SW 1271 (cell line): ENCODE data around the gene SAPCD1.

Source experiments
- DNase-seq, 2 experiments: peaks; one replicate each; lab custom pipeline; 2025; lab: John Stamatoyannopoulos, UW

The SAPCD1 gene

DNA sequence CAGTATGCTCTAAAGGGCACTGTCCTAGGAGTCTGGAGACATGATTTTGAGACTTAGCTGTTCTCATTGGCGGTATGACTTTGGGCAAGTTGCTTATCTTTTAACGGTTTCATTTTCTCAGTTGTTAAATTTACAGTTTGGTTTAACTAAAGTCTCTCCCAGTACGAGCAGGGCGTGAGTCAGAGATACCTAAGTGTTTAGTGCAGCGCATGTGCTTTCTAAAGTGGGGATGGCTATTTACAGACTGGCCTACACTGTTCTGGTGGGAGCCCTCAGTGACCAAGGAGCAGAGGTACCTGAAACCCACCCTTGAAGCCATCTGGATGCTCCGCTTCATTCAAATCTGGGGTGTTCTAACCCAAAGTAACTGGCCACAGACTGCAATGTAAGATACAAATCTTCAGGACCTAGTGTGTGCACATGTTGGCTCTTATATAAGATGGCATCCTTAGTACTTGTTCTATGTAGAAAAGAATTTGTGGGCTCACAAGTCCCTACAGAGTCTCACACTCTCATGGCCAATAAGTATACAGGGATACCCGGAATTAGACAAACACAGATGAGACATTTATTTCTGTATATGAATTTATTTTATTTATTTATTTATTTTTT, 11.9 kb upstream of the SAPCD1 start:
- DNase-seq = no peak

DNA sequence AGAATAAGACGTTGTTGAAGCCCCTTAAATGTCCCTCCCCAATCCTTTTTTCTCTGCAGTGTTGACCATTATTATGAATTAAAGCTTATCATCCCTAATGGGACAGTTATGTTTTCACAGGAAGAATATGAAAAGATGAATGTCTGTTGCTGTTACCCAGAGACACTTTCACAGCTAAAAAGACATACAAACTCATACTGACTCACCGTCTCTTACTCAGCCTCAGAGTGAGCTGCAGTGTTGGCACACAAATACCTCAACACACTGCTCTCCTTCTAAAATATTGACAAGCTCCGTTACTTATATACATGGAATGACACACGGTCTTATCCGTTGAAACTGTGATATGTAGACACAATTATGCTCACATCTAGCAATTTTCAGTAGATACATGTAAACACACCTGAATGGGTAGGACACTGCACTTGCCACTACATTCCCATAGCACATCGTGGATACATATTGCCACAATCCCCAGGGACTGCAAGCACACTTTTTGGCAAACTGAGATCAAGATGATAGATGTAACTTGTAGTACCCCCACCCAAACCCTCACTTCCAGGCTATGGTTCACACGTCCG, 9.6 kb upstream of the SAPCD1 start:
- peak in 1 of 2 experiments; percentile 21 for DNase-seq

DNA sequence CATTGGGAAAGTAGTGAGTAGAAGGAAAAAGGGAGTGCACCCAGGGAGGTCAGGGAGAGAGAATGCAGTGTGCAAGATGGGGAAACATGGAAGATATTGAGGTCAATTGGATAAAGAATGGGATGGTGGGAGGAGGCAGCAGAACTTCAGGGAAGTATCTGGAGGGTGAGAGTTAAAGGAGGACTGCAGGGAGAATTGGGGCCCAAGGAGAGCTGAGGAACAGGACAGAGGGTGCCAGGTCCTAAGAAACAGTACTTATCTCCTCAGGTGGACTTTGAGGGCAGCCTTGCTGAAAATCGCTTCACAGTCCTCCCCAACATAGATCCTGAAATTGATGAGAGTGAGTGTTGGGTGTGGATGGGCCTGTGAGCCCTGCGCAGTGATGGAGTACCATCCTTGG, 4.2 kb upstream of the SAPCD1 start:
- no peak for DNase-seq

DNA sequence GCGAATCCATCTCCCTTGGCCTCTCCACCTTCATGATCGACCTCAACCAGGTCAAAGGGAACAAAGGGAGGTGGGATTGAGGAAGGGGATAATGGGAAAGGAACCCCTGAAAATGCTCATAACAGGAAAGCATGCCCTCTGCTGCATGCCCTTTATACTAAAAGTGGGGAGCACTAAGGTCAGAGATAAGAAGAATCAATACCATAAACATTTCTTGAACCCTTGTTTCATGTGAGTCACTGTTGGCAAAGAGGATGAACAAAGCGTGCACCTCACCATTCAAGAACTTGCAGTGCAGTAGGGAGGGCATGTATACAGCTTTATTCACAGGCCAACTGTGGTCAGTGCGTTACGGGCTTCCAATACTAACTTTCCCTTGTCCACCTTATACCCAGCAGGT, 1.7 kb upstream of the SAPCD1 start:
- no peak for DNase-seq

DNA sequence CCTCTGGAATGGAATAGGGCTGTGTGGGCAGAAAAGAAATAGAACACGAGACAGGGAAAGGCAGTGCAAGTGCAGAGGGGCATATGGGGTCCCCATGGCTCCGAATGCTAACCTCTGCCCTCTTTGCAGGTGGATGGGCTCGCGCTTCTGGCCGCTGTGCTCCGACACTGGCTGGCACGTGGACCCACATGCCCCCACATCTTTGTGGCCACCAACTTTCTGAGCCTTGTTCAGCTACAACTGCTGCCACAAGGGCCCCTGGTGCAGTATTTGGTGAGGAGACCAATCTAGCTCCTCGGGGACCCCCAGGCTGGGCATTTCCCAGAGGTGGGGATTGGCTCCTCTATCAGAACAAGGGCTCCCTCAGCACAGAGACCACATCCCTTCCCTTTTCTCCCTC, 1.1 kb upstream of the SAPCD1 start:
- no peak for DNase-seq

DNA sequence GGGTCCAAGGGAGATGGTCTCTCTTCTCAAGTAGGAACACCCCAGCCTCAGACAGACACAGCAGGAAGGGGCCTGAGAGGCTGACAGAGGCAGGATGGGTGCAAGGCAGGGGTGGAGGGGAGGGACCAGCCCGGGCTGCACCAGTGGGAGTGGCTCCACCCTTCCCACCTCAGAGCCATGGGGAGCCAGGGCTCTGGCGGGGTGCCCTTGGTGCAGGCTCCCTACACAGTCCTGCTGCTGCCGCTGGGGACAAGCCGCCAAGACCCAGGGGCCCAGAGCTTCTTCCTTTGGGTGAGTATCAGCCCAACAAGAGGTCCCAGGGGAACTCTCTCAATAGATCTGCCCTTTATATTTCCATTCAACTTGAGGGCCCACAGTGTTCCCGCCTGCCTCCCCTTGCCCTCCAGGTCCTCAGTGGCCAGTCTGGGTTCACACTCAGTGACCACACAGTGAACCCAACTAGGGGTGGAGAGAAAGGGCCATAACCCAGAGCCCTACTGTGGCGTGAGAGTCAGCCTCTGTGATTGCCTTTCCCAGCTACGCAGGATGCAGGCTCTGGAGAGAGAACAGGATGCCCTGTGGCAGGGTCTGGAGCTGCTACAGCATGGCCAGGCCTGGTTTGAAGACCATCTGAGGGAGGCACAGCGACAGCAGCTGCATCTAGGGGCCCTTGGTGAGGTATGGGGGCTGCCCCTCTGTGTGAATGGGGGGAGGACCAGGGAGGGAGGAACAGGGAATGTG, 592 bp downstream of the SAPCD1 start:
- DNase-seq = no peak

DNA sequence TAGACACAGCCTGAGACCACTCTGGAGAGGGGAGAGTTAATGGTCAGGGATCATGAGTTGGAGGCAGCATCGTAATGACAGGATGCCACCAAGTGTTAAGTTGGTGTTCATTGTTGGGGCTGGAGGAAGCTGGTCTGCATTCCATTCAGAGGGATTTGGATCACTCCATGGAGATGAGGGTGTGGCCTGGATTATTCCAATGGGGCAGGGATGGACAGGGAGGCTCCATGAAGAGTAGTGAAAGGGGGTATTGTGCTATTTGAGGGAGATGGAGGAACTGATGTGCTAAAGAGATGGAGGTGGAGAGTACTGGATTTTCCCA, 1.1 kb downstream of the SAPCD1 start:
- peak; percentile 13 to 37 for DNase-seq

DNA sequence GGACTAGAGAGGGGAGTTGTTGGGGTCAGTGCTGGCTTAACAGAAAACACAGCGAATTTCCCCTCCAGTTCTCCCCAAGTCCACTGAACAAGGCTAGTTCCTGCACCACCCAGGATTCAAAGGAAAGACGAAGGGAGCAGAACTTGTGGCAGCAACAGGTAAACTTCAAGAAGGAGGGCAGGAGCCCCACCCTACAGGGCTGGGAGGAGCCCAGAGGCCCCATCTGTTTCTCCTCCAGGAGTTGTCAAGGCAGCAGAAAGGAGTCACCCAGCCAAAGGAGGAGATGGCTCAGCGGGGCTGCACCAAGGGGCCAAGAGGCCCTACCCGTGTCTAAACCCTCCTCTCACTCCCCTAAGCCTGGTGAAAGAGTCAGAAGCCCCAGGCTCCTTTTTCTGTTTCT, 1.7 kb downstream of the SAPCD1 start:
- no peak for DNase-seq

DNA sequence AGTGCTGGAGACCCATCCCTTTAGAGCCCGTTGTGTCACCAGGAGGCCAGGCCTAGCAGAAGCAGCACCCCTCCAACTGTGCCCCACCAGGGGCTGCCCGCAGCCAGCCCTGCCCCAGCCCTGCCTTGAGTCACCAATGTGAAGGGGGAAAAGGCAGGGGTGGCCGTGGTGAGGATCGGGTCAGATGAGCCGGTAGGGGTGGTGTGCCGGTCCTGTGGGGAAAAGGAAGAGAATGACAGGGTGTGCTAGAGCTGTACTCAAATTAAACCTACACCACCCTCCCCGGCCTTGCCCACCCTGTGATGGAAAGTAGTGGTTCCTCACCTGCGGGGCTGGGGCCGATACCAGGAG, 3.1 kb downstream of the SAPCD1 start:
- no peak for DNase-seq

DNA sequence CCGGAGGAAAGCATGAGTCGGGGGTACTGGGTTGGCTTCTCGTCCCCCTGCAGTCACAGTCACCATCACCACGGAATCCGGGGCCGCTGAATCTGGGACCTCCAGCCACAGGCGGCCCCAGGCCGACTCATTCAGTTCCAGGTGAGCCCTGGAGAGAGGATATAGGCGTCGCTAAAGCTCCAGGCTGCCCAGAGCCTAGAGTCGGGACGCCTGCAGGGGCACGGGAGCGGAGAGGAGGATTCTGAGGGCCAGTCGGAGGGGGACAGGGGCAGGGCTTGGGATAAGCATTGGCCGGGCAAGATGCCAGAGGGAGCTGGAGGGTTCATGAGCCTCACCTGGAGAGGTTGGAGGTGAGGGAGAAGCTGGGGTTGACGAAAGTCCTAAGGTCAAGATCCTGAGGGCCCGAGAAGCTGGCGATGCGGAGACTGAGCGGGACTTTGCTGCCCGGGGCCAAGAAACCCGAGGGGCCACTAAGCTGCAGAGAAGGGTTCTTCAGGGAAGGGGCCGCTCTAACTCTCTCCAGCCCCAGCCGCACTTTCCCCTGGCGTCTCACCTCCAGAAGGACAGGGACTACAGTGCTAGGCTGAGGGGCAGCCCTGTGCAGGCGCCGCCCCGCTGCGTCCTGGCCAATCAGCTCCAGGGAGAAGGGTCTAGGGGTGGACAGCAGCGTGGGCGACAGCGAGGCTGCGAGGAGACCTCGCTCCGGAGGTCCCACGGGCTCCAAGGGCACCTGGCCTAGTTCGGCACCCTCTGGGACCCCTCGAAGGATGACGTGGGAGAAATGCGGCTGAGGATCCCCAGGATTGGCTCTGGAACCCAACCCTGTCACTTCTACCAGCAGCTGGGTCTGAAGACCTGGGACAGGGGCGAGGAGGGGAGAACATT, 3.7 kb downstream of the SAPCD1 start:
- no peak for DNase-seq

DNA sequence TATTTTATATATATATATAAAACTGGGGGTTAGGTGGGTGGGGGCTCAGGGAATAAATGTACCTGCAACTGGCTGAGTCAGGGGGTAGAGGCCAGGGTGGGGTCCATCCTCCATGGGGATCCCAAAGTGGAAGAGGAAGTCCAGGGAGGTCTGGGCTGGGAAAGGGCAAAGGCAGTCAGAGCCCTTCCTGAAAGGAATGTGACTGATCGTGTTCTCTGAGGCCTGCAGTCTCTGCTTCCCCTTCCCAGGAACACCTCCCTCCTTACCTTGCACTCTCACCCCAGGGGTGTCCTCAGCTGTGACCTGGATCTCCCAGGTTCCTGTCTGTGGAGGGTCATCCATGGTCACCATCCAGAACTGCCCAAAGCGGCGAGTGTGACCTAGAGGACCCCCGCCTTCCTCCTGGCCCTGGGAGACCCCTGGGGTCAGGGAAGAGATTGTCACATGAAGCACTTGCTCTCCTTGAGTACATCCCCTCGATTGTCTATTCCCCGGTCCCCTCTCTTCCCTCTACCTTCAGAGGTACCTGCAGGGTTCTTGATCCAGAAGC, 4.7 kb downstream of the SAPCD1 start:
- no peak for DNase-seq

DNA sequence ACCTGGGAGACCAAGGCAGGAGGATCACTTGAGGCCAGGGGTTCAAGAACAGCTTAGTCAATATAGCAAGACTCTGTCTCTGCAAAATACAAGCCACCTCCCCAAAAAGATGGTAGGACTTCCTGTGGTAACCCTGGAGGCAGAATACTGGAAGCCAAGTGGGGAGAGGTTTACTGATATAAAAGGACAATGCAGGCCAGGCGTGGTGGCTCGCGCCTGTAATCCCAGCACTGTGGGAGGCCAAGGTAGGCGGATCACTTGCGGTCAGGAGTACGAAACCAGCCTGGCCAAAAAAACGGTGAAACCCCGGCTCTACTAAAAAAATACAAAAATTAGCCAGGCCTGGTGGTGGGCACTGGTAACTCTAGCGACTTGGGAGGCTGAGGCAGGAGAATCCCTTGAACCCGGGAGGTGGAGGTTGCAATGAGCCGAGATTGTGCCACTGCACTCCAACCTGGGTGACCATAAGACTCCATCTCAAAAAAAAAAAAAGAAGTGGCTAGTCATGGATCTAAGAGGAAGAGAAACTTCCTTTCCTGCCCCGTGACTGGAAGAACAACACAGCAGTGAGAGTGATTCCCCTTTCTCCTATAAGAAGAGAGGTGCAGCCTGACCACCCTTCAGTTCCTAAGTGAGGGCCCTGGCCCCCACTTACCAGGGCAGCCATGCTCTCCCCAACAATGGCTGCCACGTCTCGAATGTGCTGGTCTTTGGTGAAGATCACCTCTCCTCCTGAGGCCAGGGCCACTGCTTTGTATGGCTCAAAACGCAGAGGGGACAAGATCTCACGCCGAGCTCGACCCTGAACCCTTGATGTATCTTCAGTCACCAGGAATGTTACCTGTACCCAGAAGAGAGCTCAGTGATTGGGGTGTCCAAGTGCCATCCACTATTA, 6.2 kb downstream of the SAPCD1 start:
- DNase-seq = no peak

DNA sequence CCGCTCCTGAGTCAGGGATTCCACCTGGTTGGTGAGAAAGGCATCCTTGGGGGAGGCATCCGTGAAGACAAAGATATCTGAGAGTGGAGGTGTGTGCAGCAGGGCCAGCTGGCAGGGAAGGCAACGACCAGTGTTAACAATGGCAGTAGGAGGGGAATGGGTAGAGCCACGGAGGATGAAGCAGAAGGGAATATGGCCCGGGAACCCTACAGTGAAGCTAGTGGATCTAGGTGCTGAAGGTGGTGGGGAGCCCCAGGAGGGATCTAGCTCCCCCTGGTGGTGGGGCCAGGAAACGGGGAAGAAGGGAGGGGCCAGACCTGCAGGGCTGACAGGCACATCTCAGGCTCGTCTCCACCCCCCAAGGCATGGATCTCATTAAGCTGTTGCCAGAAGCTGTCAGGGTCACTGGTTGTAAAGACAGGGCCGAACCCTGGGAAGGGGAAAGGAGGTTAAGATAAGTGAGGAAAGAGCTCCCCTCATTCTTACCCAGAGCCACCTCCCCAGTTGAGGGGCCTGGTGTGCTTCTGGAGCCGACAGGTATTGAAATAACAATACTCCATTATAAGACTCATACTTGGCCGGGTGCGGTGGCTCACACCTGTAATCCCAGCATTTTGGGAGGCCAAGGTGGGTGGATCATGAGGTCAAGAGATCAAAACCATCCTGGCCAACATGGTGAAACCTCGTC, 7.4 kb downstream of the SAPCD1 start:
- peak in 1 of 2 experiments; percentile 34 for DNase-seq

DNA sequence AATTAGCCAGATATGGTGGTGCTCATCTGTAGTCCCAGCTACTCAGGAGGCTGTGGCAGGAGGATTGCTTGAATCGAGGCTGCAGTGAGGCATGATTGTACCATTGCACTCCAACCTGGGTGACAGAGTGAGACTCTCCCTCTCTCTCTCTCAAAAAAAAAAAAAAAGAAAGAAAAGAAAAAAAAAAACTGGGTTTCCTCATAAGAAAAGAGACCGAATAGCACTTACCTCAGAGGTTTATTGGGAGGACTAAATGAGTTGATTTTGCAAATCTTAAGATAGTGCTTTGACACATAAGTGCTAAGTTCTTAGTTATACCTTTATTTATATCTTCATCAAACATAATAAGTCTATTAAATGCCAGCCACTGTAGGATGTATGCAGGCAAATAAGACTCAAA, 8.4 kb downstream of the SAPCD1 start:
- no peak for DNase-seq

DNA sequence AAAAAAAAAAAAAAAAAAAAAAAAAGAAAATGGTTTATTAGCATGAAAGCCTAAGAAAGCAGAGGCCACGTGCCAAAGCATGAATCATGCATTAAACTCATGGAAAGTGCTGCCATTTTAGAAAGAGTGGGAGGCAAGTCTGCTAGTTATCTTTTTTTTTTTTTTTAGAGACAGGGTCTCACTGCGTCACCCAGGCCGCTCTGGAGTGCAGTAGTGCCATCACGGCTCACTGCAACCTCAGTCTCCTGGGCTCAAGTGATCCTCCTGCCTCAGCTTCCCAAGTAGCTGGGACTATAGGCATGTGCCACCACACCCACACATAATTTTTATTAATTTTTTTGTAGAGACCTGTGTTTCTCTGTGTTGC, 9.5 kb downstream of the SAPCD1 start:
- DNase-seq = no peak

DNA sequence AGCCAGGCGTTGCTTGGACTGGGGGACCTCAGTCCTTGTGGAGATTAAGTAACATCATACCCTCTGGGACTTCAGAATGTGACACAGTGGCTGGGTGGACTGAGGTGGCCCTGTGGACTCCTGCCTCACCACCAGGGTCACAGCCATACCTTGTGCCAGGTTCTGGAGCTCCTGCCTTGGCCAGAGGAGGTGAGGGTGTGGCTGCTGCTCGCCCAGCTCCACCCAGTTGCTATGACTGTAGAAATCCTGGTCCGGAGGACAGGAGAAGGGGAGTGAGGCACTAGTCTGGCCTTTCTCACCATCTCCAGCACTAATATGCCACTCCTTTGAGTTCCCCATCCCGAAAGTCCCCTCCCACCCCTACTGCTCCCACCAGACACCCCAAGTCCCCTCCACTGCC, 12.7 kb downstream of the SAPCD1 start:
- DNase-seq = no peak

DNA sequence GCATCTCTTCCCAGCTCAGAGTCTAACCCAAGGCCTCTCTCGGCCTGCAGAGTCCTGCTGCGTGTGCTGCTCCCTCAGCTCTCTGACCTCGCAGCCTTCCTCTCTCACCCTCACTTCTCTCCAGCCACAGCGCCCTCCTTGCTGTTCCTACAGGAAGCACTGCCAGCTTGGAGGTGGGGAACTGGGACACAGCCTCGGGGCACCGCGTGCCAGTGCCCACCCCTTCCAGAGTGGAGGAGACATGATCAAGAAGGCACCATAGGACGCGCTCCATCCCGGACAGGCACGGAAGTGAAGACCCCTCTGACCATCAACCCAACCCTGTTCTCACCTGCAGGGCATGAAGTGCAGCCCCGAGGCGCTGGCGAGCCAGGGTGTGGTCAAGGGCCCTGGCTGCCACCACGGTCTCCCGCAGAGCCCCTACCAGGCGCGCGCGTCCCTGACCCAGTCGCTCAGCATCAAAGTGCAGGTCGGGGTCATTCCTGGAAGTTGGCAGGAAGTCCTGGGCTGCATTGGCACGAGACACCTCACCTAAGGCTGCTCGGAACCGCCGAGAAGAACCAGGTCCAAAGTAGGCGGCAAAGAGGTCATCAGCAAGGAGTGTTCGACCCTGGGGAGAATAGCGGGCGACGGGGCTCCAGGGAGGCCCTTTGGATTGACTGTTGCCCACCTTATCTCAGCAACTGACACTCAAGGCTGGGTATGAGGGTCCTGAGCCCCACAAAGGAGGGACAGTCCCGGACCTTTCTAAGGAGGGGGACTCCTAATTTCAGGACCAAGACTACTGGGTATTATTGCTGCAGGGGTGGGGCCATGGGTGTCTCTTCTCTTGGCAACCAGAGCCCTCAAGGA, 13.4 kb downstream of the SAPCD1 start:
- DNase-seq = no peak

DNA sequence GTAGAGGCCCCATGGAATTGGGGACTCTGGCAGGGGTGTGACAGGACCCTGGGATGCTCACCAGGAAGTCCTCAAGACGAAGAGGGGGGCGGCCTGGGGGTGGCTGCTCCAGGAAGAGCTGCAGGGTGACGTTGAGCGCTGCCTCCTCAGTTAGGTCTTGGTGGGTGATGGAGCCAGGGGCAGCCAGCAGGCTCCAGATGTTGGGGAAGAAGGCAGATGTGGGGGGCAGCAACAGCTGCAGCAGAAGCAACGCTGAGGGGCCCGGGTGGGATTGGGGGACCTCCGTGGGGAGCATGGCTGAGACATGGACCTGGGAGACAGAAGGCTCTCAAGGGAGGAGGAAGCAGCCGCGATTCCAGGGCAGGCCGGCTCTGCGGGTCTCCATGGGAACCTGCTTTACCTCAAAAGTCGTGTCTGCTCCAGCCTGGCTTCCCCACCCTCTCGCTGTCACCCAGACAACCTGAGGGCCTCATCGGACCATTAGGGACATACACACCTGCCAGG, 14.1 kb downstream of the SAPCD1 start:
- DNase-seq = no peak

DNA sequence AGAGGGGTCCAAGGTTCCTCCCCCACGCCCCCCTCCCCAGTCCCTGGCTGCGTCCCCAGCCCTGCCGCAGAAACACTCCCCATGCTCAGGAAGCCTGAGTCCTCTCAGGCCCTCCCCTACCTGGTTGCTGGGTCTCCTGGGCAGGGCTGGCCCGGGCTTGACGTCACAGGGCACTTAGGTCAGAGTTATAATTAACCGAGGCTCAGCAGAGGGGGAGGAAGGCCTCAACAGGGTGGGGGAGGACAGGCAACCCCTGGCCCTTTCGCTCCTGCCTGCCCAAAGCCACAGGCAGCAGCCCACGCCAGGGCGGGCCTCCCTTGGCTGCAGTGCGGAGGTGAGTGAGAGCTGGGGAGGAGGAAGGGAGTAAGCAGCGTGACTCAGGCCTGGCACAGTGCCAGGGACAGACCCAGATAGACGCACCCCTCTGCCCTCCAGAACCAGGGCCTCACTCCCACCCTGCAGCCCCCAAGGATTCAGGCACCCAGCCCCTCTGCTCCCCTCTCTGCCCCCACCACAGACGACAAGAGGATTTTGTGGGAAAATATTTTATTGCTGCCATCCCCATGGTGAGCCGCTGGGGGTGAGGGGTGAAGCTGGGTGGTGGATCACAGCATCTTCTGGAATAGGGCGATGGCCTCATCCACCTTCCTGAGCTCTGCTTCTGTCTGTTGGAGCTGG, 14.7 kb downstream of the SAPCD1 start, which contains the start of gene VWA7:
Gene VWA7, minus strand, starts transcription at position 340 of the 678 bp plus-strand sequence. CDS start 549 bp downstream, outside the sequence.
- peak in 1 of 2 experiments; percentile 54 for DNase-seq
